ENCODE results near the gene SOCS7.

GRCh38 chr17:38326996-38327792 is 24.4 kb upstream of the SOCS7 start:
- no peak for TF ChIP-seq GATA2 (IDR thresholded peaks at IDR 0.05; ENCODE audit: low read depth, low read length)
- TF ChIP-seq GATA3 (IDR thresholded peaks at IDR 0.05; ENCODE audit: low read depth, low read length) = no peak

Measured in SH-SY5Y (cell line).